Brain microvascular endothelial cell (primary cell): ENCODE data around the gene CASQ1.

Experiments
- DNase-seq: peaks from one replicate; pipeline ENCODE4 v3.0.0-alpha.2; 2020
- H3K27ac ChIP-seq: fragments of 250-450 bp; sonication (Bioruptor Pico); 2 replicates; pipeline ENCODE4 v1.5.1; 2020; ENCODE audit warnings: mild to moderate bottlenecking, moderate library complexity
- H3K27me3 ChIP-seq: fragments of 250-450 bp; sonication (Bioruptor Pico); replicated peaks from 2 replicates; pipeline ENCODE4 v1.5.1; 2020; ENCODE audit warnings: mild to moderate bottlenecking
- H3K36me3 ChIP-seq: fragments of 250-450 bp; sonication (Bioruptor Pico); replicated peaks from 2 replicates; pipeline ENCODE4 v1.5.1; 2020; ENCODE audit warnings: mild to moderate bottlenecking
- H3K4me3 ChIP-seq: 2 replicates; pipeline ENCODE4 v1.5.1; 2011; ENCODE audit warnings: low read depth, mild to moderate bottlenecking, control low read depth, low read length, moderate library complexity
- in situ Hi-C: cut with HindIII; loops from 2 replicates; pipeline ENCODE4 v1.10.0; 2017; ENCODE audit warnings: low sequenced_read_pairs, low pct_ligation_motif_present
- TF ChIP-seq, protein P1 (sequence below): IDR thresholded peaks from 2 replicates; pipeline ENCODE4 v1.5.1; 2011; ENCODE audit warnings: low read depth, mild to moderate bottlenecking, moderate library complexity, low read length, control low read depth, inconsistent platforms; ENCODE audit errors: missing control alignments

The CASQ1 gene

DNA sequence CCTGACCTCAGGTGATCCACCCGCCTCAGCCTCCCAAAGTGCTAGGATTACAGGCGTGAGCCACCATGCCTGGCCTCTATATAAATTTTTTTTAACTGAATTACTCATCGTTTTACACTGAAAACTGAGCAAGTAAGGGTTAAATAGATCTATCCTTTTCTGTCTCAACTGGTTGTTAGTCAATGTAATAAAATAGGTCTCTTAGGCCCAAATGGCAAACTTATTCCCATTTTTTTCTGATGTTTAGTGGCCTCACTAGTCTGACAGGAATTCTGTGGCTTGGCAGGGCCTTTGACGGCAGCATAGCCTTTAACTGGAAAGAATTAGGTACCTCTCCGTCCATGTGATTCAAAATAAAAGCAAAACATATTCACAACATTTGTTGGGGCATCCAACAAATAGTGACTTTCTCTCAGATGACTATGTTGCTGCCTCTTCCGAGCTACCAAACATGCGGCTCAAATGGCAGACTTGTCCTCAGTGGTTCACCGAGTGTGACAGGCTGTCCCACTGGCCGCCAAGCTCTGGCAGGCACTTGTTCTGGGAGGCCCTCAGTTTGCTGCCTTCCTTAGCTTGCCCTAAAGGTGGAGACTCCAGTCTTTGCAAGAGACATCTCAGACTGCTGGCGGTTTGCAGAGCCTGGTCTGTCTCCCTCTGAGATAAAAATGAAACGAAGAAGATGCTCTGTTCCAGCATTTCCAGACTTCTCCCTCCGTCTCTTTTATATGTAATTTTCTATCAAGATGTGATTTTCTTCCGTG, 21.6 kb upstream of the CASQ1 start:
- Histone ChIP-seq H3K4me3 (no peak overlapping the region), H3K27ac (no peak overlapping the region), H3K27me3 (no peaks in the 10 kb centered on the region), H3K36me3 (no peaks in the 10 kb centered on the region)
- no peak for DNase-seq
- in situ Hi-C loops, result no loop called here
- TF ChIP-seq, protein P1, sequence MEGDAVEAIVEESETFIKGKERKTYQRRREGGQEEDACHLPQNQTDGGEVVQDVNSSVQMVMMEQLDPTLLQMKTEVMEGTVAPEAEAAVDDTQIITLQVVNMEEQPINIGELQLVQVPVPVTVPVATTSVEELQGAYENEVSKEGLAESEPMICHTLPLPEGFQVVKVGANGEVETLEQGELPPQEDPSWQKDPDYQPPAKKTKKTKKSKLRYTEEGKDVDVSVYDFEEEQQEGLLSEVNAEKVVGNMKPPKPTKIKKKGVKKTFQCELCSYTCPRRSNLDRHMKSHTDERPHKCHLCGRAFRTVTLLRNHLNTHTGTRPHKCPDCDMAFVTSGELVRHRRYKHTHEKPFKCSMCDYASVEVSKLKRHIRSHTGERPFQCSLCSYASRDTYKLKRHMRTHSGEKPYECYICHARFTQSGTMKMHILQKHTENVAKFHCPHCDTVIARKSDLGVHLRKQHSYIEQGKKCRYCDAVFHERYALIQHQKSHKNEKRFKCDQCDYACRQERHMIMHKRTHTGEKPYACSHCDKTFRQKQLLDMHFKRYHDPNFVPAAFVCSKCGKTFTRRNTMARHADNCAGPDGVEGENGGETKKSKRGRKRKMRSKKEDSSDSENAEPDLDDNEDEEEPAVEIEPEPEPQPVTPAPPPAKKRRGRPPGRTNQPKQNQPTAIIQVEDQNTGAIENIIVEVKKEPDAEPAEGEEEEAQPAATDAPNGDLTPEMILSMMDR, result no peak

DNA sequence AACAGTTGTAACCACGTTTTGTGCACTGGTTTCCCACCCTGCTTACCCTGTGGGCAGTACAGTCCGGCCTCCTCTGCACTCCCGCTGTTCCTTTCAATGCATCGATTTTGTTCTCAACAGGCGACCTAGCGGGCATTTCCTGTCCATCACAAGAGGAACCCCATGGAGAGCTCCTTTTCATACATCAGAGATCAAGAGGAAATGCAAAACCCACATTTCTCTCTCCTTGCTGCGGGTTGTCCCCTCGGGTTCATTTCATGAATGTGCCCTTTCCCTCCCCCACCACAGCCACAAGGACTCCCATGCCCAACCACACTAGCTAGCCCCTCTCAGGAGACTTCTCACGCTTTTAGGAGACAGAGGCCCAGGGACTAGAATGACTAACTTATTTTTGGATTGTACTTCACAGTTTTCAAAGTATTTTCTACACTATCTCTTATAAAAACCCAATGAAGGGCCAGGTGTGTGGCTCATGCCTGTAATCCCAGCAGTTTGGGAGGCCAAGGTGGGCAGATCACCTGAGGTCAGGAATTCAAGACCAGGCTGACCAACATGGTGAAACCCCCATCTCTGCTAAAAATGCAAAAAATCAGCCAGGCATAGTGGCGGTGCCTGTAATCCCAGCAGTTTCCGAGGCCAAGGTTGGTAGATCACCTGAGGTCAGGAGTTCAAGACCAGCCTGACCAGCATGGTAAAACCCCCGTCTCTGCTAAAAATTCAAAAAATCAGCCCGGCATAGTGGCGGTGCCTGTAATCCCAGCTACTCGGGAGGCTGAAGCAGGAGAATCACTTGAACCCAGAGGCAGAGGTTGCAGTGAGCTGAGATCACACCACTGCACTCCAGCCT, 20.6 kb upstream of the CASQ1 start:
- no peaks in the 10 kb centered on the region for H3K36me3 ChIP-seq
- TF ChIP-seq, protein P1, result no peak
- DNase-seq, result no peak
- in situ Hi-C loops, result no loop called here
- no peak overlapping the region for H3K27ac ChIP-seq
- H3K4me3 ChIP-seq, result no peak overlapping the region
- no peaks in the 10 kb centered on the region for H3K27me3 ChIP-seq

DNA sequence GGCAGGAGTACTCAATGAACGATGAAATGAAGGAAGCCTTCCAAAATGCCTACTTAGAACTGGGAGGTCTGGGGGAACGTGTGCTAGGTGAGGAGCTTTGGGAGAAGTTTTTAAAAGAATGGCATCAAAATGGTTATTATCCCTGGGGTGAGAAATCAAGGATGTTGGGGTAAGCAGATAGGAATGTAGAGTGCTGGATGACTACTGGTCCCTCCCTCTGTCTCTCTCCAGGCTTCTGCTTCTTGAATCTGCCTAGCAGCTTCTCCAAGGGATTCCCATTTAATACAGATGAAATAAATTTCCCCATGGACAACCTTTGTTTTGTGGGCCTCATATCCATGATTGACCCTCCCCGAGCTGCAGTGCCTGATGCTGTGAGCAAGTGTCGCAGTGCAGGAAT, 19.0 kb upstream of the CASQ1 start:
- in situ Hi-C loops, result no loop called here
- DNase-seq, result peak; percentile 29
- Histone ChIP-seq H3K36me3 (no peaks in the 10 kb centered on the region), H3K27me3 (no peaks in the 10 kb centered on the region), H3K27ac (no peak overlapping the region), H3K4me3 (no peak overlapping the region)
- TF ChIP-seq, protein P1, result no peak

DNA sequence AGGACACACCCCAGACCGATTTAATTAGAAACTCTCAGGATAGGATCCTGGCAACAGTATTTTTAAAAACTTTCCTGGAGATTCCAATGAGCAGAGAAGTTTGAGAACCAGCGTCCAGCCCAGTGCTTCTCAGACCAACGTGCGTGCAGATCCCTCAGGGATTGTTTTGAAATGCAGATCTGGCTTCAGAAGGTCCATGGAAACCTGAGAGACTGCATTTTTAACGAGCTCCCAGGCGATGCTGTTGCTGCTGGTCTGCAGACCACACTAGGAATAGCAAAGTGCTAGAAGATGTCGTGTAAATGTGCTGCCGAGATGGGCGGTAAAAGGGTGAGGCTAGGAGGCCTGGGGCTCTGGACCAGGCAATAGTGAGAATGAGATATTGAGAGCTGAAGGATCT, 18.4 kb upstream of the CASQ1 start:
- Histone ChIP-seq H3K36me3 (no peaks in the 10 kb centered on the region), H3K4me3 (no peak overlapping the region), H3K27me3 (no peaks in the 10 kb centered on the region), H3K27ac (no peak overlapping the region)
- TF ChIP-seq, protein P1, result no peak
- DNase-seq, result no peak
- in situ Hi-C loops, result no loop called here

DNA sequence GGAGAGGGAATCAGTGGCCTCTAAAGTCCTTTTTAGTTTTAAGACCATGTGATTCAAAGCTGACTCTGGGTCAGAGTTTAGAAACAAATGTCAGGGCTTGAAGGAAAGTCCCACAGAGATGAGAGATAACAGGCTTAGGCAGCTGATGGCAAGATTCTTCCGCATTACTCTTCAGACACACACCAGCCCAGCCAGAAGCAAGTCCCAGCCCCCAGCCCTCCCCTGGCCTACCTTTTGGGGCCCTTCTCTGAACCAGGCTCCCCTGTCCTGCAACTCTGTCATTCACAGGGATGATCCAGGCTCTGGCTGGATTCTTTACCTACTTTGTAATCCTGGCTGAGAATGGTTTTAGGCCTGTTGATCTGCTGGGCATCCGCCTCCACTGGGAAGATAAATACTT, 13.1 kb upstream of the CASQ1 start:
- Histone ChIP-seq H3K4me3 (no peak overlapping the region), H3K27ac (no peak overlapping the region), H3K27me3 (no peaks in the 10 kb centered on the region), H3K36me3 (no peaks in the 10 kb centered on the region)
- in situ Hi-C loops, result no loop called here
- DNase-seq, result no peak
- TF ChIP-seq, protein P1, result no peak
